Epidermal melanocyte (primary cell): ENCODE results near the gene B3GNT9.

Source experiments
- DNase-seq: peaks from one replicate; pipeline ENCODE4 v3.0.0; 2011; ENCODE audit warnings: low spot score; ENCODE audit not compliant: insufficient read length

Gene B3GNT9, protein sequence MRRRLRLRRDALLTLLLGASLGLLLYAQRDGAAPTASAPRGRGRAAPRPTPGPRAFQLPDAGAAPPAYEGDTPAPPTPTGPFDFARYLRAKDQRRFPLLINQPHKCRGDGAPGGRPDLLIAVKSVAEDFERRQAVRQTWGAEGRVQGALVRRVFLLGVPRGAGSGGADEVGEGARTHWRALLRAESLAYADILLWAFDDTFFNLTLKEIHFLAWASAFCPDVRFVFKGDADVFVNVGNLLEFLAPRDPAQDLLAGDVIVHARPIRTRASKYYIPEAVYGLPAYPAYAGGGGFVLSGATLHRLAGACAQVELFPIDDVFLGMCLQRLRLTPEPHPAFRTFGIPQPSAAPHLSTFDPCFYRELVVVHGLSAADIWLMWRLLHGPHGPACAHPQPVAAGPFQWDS

DNA sequence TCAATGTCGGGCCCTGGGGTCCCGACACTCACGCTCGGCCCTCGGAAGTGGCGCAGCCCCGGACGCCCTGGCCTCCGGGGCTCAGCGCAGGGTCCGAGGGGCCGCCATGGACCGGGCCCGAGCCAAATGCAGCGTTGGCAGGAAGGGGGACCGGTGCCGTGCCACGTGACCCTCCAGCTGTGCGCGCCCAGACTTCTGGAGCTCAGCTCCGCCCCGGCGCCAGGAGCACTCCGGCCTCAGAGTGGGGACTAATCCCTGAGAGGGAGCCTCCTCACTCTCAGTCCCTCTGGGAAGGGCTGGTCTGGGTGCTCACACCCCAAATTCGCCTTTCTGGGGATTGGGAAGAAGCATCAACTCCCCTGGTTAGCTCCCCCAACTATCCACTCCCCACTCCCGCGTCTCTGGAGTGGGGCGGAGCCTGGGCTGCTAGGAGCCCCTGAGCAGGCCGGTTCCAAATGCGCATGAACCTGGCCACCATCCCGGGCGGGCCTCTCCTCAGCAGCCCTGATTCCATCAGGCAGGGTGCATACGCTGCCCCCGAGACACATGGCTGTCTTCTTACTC is at the start of gene B3GNT9:
TSS of gene B3GNT9 (minus strand) at position 166 of the 564 bp plus-strand sequence. CDS start 513 bp downstream, outside the sequence.
- DNase-seq = peak; percentile 86

DNA sequence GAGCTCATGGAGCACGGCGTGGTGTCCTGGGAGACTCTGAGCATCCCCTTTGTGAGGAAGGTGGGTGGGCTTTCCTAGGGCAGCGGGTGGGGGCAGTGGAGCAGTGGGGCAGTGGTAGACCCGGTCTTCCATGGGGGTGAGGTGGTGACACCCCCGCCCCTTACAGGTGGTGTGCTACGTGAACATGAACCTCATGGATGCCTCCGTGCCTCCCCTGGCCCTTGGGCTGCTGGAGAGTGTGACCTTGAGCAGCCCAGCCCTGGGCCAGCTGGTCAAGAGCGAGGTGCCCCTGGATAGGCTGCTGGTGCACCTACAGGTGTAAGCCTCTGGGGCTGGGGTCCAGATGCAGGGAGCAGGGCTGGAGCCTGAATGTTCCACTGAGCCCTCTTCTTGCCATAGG is 49.7 kb upstream of the B3GNT9 start:
- DNase-seq = no peak

DNA sequence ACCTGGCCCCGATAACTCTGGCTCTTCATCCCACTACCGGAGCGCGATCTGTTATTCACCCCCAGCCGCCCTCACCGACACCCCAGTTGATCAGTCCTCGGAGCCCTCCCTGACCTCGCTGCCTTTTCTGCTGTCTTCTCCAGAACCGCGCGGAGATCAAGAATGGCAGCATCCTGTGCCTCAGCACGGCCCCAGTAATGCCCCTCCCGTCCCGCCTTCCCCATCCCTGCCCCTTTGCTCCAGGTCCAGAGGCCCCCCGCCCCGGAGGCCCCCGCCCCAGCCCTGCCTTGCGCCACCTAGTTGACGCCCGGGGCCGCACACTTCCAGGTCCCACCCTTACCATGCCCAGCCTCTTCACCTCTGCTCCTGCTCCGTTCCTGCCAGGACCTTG is 49.0 kb upstream of the B3GNT9 start:
- no peak for DNase-seq

DNA sequence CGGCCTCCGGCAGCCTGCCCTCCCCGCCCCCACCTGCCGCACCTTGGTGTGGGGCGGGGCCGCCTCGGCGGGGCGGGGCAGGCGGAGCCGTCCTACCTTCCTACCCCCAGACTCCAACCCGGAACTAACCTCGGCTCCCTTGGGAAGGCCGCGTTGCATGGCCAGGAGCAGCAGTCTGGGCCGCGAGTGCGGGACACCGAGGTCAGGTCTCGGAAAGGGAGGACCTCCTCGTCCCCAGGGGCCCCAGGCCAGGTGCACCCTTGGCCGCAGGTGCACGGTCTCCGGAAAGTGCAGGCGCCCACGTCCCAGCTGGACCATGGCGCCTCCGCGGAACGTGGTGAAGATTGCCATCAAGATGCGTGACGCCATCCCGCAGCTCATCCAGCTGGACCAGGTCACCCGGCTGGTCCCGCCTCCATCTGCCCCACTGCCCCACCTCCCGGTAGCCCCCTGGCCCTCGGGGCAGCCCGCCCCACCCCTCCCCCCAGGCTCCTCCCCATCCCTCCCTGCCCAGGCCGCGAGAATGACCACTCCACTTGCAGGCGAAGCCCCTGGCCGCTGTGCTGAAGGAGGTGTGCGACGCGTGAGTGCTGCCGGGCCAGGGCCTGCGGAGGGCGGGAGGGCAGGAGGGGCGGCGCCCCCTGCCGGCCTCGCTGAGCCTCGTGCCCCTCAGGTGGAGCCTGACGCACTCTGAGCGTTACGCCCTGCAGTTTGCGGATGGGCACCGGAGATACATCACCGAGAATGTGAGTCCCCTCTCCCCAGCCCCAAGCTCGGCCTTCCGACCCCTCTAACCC is 48.4 kb upstream of the B3GNT9 start, which contains the start of gene ELMO3:
TSS of gene ELMO3 (plus strand) at position 121 of the 797 bp plus-strand sequence. CDS start at position 317, 196 bp downstream.
- DNase-seq = no peak

DNA sequence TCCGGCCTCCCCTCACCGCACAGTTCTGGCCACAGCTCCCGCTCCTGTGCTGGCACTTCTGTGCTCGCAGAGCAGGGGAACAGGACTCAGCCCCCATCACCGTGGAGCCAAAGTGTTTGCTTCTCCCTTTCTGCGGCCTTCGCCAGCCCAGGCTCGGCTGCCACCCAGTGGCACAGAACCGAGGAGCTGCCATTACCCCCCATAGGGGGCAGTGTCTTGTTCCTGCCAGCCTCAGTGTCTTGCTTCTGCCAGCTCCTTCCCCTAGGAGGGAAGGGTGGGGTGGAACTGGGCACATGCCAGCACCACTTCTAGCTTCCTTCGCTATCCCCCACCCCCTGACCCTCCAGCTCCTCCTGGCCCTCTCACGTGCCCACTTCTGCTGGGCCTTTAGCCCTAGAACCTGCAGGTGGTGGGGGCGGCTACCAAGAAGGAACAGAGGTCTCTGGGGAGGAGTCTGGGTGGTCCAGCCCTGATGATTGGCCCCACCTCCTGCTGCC is 47.5 kb upstream of the B3GNT9 start:
- no peak for DNase-seq

DNA sequence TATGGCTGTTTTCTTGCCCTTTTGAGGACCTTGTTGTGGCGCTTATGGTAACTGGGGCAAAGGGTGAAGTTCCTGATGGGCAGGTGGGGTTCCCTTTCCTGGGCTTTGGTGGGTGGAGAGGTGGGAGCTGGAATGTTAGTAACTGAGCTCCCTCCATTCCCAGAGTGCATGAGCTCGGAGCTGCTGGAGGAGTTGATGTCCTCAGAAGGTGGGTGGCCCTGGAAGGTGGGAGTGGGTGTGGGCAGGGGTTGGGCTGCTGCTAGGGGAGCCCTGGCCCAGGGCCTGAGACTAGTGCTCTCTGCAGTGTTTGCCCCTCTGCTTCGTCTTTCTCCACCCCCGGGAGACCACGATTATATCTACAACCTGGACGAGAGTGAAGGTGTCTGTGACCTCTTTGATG is 46.9 kb upstream of the B3GNT9 start:
- no peak for DNase-seq

DNA sequence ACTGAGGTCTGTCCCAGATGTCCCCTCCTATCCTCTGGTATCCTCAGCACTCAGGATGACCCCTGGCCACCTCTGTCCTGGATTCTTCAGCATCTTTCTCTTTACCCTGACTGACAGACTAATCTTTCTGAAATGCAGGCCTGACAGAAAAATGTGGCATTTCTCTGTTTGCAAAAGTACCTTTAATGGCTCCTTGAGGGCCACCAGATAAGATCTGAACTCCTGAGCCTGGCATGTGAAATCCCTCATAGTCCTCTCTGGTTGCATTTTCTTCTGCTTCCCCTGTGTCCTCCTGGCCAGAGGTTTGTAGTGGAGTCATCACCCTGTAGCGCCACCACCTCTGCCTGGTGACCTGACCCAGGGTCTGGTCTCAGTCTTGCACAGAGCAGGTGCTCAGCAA is 46.1 kb upstream of the B3GNT9 start:
- no peak for DNase-seq

DNA sequence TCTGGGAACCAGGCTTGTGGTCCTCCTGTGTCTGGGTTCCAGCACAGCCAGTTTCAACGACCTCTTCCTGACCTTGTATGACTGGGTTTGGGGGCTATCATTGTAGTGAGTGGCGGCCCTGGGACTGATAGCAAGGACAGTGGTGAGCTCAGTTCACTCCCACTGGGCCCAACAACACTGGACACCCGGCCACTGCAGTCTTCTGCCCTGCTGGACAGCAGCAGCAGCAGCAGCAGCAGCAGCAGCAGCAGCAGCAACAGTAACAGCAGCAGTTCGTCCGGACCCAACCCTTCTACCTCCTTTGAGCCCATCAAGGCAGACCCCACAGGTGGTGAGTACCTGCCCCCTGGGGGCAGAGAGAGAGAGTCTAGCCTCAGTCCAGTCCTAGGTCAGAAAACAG is 44.9 kb upstream of the B3GNT9 start:
- no peak for DNase-seq

DNA sequence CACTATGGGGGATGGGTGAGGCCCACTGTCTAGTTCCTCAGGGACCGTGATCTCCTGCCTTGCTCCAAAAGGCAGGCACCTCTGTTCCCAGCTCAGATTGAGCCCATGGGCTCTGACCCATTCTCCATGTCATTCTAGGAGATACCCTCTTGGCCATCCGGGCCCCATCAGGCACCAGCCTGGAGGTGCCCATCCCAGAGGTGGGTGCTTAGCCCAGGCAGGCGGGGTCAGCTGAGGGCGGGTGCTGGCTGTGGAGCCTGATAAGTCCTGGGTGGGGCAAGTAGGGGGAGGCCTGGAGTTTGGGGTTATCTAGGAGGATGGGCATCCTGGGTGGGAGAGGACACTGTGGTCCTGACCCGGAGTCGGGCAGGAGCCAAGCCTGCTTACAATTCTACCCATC is 43.5 kb upstream of the B3GNT9 start:
- DNase-seq = no peak

DNA sequence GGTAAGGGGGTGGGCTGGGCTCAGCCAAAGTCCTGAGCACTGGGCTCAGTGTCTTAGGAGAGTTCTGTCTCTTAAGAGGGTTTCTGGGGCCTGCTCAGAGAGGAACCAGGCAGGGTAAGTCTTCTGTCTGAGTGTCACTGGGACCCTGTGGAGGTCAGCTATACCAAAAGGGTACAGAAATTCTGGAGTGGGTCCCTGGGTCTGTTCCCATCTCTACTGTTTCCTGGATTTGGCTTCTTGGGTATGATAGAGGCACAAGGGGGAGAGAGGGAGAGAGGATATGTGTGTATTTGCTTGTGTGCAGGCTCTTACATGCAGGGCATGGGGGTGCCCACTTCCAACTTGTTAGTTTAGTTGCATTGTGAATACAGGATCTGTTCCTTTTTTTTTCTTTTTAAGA is 42.7 kb upstream of the B3GNT9 start:
- no peak for DNase-seq

DNA sequence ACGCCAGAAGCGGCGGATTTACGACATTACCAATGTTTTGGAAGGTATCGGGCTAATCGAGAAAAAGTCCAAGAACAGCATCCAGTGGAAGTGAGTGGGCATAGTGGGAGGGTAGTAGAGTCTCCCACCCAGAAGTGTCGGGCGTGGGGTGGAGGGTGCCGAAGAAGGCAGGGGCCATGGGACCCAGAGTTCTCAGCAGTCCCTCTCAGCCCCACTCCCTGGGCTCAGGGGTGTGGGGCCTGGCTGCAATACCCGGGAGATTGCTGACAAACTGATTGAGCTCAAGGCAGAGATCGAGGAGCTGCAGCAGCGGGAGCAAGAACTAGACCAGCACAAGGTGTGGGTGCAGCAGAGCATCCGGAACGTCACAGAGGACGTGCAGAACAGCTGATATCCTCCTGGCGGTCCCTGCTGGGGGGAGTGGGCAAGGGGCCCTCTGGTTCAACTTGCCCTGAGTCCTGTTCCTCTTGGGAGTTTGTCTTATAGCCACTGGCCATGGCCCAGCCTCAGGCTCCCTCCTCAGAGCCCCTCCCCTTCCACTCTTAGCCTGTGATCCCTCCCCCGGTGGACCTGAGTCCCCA is 42.1 kb upstream of the B3GNT9 start:
- no peak for DNase-seq

DNA sequence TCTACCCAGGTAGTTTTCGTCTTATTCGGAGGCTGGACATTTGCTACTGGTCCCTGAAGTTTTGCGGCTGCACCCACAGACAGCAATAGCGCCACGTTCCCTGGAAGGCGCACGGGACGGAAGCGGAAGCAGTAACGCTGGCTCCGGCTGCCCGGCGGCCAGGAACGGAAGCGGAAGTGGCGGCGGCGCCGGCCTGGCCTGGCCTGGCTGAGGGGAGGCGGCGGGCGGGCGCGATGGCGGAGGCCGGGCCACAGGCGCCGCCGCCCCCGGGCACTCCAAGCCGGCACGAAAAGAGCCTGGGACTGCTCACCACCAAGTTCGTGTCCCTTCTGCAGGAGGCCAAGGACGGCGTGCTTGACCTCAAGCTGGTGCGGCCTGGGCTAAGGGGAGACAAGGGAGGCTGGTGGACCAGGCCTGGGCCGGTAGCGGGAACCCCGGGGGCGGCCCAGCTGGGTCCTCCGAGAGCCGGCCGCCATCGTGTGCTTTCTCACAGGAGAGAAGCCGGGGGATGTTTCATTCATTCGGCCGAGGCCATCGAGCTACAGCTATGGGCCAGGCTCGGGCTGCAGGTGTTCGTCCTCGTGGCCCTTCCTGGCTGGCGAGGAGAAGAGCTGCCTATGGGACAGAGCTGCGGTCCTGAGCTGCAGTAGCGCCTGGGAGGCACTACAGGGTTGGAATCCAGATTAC is 41.3 kb upstream of the B3GNT9 start, which contains the start of gene E2F4:
TSS of gene E2F4 (plus strand) at position 161 of the 687 bp plus-strand sequence. CDS start at position 234, 73 bp downstream.
- DNase-seq = peak; percentile 97

DNA sequence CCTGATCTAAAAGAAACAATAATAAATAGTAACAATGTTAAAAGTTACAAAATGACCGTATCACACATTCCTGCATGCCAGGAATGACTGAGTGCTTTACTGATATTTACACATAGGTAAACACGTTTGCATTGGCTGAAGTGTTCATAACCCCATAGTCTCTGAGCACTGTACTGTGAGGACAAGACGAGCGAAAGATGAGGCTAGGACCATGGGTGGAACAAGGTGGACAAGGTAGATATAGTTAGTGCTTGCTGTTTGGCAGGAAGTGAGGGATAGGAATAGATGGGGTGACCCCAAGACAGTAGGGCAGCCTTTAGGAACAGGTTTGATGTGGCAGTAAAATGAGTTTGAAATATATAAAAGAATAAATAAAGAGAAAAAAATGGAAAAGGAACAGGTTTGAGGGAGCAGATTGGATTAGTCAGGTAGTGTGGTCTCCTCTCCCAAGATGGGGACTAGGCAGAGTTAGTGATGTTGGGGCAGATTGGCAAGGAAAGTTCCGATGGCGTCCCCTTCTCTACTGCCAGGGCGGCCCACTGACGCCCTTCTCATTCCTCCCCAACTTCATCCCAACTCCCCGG is 40.7 kb upstream of the B3GNT9 start:
- no peak for DNase-seq

DNA sequence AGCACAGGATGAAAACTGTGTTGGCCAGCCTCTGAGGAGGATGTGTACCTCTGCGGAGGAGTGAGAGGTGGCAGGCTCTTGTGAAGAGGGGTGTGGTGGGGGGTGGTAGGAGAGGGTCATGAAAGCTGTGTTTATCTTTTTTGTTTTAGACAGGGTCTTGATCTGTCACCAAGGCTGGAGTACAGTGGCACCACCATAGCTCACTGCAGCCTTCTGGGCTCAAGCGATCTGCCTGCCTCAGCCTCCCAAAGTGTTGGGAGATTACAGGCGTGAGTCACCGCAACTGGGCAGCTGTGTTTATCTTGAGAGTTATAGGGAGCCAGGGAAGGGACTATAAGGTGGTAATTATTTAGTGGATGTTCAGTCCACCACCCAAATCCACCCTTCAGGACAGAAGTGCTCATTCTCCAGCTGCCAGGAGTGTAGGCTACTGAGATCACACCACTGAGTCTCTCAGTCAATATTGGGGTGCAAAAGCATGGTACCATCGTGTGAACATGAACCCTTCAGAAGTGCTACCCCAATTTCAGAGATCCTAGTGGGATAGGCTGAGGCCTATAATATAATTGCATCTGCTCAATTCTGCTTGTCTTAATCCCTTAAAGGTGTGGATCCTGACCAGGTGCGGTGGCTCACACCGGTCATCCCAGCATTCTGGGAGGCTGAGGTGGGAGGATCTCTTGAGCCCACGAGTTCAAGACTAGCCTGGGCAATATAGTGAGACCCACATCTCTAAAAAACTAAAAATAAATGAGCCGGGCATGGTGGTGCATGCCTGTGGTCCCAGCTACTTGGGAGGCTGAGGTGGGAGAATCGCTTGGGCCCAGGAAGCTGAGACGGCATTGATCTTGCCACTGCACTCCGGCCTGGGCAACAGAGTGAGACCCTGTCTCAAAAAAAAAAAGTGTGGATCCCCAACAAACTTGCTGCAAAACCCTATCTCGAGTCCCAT is 39.9 kb upstream of the B3GNT9 start:
- DNase-seq = no peak

DNA sequence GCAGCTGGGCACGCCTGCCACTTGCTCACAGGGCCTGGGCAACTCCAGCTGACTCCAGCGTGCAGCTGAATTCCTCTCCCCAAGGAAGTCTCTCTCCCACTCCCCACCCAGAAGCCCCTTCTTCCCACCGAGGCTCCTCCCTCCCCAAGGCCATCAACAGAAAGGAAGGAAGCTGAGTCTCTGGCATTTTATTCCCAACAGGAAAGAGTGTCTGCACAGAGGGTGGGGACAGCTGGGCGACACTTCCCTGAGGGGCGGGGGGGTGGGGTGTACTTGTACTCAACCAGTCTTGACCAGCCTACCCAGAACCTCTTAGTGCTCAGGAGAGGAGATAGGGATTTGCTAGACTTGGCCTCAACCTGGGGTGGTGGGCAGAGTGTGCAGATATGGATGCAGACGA is 39.2 kb upstream of the B3GNT9 start, which contains the start of gene EXOC3L1:
TSS of gene EXOC3L1 (minus strand) at position 96 of the 400 bp plus-strand sequence. CDS start 460 bp downstream, outside the sequence.
- DNase-seq = no peak

DNA sequence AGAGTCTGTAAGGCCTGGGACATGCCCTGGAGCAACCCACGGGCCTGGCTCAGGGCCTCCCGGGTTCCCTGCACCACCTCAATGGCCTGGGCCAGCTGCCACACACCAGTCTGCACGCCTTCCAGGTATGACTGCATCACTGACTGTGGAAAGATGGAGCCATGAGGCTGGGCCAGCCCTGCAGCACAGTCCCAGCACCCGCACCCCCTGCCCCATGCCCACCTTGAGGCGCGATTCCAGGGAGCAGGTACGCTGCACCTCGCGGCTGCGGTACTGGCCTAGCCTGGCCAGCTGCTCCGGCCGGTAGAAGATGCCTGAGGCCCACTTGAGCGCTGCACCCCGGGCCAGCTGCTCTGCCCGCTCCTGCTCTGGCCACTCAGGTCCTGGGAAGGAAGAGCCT is 38.0 kb upstream of the B3GNT9 start:
- DNase-seq = no peak

DNA sequence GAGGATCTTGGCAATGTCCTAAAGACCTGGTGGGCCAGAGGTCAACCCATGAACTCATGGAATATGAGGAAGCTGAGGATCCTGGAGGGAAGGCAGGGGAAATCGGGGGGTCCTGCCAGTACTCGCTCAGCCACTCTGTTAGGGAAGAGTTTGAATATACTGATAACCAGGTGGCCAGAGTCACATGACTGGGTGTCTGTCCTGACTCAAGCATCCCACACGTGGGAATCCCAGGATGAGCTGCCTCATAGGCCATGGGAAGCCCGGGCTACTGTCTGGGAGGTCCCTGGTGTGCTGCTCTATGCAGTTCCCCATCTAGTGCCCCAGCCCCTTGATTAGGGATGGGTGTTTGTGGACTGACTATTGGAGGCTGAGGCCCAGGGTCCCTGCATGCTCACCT is 37.5 kb upstream of the B3GNT9 start:
- no peak for DNase-seq

DNA sequence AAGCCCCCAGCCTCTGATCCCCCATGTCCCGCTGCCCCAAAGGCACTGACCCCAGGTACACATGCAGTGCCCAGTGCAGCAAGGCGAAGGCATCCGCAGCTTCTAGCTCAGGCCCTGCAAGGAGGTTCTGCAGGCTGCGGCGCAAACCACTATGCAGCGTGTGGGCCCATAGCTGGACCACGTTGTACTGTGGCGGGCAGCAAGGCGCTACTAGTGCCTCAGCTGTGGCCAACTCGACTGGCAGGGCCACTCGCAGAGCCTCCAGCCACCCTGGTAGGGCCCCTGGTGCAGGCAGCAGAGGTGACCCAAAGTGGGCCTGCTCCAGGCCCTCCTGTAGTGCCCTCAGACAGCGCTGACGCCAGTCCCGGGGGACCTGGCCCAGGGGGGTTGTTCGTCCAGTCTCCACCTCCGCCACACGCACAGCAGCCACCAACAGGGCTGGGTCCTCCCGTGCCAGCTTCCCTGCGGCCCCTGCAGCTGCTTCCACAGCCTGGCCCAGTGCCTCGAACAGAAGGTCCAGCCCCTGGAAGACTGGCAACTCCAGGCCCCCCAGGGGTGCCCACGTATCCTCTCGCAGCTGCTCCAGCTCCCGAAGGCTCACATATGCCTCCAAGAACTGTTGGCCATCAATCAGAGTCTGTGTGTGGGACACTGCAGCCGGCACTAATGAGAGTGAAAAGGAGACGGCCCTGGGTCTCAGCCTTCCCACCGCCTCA is 36.5 kb upstream of the B3GNT9 start:
- DNase-seq = no peak

DNA sequence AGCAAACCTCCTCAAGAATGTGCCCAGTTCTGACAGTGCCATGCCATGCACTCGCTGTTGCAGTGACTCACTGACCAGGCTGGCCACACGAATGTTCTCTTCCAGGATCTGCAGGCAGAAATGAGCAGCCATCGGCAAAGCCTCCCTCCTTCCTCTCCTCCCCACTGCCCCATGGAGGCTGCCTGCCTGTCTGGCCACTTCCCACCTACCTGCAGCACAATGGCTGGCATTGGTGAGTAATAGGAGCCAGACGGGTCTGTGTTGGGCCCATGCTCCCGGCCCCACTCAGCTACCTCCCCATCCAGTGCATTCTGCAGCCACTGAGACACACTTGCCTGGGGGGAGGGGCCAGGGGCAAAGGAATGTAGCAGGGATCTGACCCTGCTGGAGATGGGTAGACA is 35.8 kb upstream of the B3GNT9 start:
- DNase-seq = no peak
